OCI-LY1 (cell line): Measurements from ENCODE around the gene CNTN1.

ENCODE experiments used
- H2AFZ ChIP-seq: fragments of 200-600 bp; sonication (generic), shearing (Covaris generic); 2 replicates; pipeline ENCODE4 v1.6.0; 2014; ENCODE audit warnings: antibody characterized with exemption, mild to moderate bottlenecking, low read length
- H3F3A ChIP-seq: fragments of 200-600 bp; sonication (generic), shearing (Covaris generic); 2 replicates; pipeline ENCODE4 v1.6.0; 2014; ENCODE audit warnings: mild to moderate bottlenecking, antibody characterized with exemption, low read length, moderate library complexity; ENCODE audit not compliant: insufficient read depth
- H3K27ac ChIP-seq: fragments of 200-600 bp; sonication (generic); 2 replicates; pipeline ENCODE4 v1.5.1; 2014; ENCODE audit warnings: low read length, mixed run types, mild to moderate bottlenecking, low read depth; ENCODE audit not compliant: poor library complexity, severe bottlenecking
- H3K27me3 ChIP-seq: fragments of 200-600 bp; sonication (generic); 2 replicates; pipeline ENCODE4 v1.6.0; 2014; ENCODE audit warnings: antibody characterized with exemption, mild to moderate bottlenecking, low read length, moderate library complexity; ENCODE audit not compliant: insufficient read depth
- H3K36me3 ChIP-seq: fragments of 200-600 bp; sonication (generic); 2 replicates; pipeline ENCODE4 v1.6.1; 2014; ENCODE audit warnings: mild to moderate bottlenecking, antibody characterized with exemption, low read length, moderate library complexity, mixed read lengths; ENCODE audit not compliant: insufficient read depth
- H3K4me1 ChIP-seq: fragments of 200-600 bp; sonication (generic); 2 replicates; pipeline ENCODE4 v1.5.1; 2014; ENCODE audit warnings: mild to moderate bottlenecking, low read length, moderate library complexity; ENCODE audit not compliant: insufficient read depth, severe bottlenecking
- H3K4me2 ChIP-seq: fragments of 200-600 bp; sonication (generic), shearing (Covaris generic); 2 replicates; pipeline ENCODE4 v1.6.1; 2014; ENCODE audit warnings: low read length
- H3K4me3 ChIP-seq: fragments of 200-600 bp; sonication (generic); 2 replicates; pipeline ENCODE4 v1.5.1; 2014; ENCODE audit warnings: low read length, low read depth, mild to moderate bottlenecking, mixed read lengths; ENCODE audit not compliant: poor library complexity, severe bottlenecking
- H3K79me2 ChIP-seq: fragments of 200-600 bp; shearing (Covaris generic); 2 replicates; pipeline ENCODE4 v1.6.1; 2016; ENCODE audit warnings: mixed run types, low read length, mixed read lengths; ENCODE audit not compliant: insufficient read depth
- H3K9ac ChIP-seq: fragments of 200-600 bp; sonication (generic), shearing (Covaris generic); 2 replicates; pipeline ENCODE4 v1.6.1; 2014; ENCODE audit warnings: mild to moderate bottlenecking, low read length, mixed read lengths
- H3K9me2 ChIP-seq: fragments of 200-600 bp; sonication (generic), shearing (Covaris generic); 2 replicates; pipeline ENCODE4 v1.6.1; 2014; ENCODE audit warnings: low read depth, mild to moderate bottlenecking, low read length, mixed read lengths
- H3K9me3 ChIP-seq: fragments of 200-600 bp; shearing (Covaris generic); 2 replicates; pipeline ENCODE4 v1.6.1; 2014; ENCODE audit warnings: low read length, mixed read lengths
- H4K20me1 ChIP-seq: fragments of 200-600 bp; sonication (generic), shearing (Covaris generic); 2 replicates; pipeline ENCODE4 v1.6.0; 2016; ENCODE audit warnings: mild to moderate bottlenecking, low read length; ENCODE audit not compliant: insufficient read depth
- EZH2 ChIP-seq: fragments of 200-600 bp; sonication (generic), shearing (Covaris generic); IDR thresholded peaks from 2 replicates; pipeline ENCODE4 v1.8.0; 2017; ENCODE audit warnings: borderline replicate concordance, mixed run types, mild to moderate bottlenecking, antibody characterized with exemption, low read length, moderate library complexity, mixed read lengths
- TF ChIP-seq, protein P1 (sequence below): fragments of 200-600 bp; sonication (generic), shearing (Covaris generic); IDR thresholded peaks from 2 replicates; pipeline ENCODE4 v1.5.1; 2017; ENCODE audit warnings: mild to moderate bottlenecking, antibody characterized with exemption, low read length, moderate library complexity, mixed read lengths

The CNTN1 gene

DNA sequence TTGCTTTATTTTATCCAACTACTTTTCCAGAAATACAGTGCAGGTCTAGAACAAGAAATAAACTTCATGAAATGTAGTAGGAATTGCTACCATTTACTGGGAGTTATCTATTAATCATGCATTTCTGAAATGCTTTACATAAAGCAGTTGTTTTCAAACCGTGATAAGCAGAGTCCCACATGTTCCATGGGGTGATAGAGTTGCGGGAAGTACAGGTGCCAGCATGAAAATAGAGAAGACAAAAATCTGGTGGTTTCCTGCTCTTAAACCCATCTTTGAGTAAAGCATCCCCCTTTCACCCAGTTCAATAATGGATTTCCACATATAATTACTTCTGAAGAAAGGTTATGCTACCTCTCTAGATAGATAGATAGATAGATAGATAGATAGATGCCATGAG is 372.2 kb downstream of the CNTN1 start:
- H3K9ac ChIP-seq: no peak overlapping the region
- TF ChIP-seq, protein P1, sequence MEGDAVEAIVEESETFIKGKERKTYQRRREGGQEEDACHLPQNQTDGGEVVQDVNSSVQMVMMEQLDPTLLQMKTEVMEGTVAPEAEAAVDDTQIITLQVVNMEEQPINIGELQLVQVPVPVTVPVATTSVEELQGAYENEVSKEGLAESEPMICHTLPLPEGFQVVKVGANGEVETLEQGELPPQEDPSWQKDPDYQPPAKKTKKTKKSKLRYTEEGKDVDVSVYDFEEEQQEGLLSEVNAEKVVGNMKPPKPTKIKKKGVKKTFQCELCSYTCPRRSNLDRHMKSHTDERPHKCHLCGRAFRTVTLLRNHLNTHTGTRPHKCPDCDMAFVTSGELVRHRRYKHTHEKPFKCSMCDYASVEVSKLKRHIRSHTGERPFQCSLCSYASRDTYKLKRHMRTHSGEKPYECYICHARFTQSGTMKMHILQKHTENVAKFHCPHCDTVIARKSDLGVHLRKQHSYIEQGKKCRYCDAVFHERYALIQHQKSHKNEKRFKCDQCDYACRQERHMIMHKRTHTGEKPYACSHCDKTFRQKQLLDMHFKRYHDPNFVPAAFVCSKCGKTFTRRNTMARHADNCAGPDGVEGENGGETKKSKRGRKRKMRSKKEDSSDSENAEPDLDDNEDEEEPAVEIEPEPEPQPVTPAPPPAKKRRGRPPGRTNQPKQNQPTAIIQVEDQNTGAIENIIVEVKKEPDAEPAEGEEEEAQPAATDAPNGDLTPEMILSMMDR: no peak
- no peak for TF ChIP-seq EZH2
- no peak overlapping the region for H3K4me2 ChIP-seq
- no peaks in the 10 kb centered on the region for H3K4me1 ChIP-seq
- H3K4me3 ChIP-seq: no peak overlapping the region
- no peak overlapping the region for H3K27ac ChIP-seq
- H3K36me3 ChIP-seq: no peaks in the 10 kb centered on the region
- no peak overlapping the region for H2AFZ ChIP-seq
- no peaks in the 10 kb centered on the region for H3K79me2 ChIP-seq
- H4K20me1 ChIP-seq: no peaks in the 10 kb centered on the region
- no peaks in the 10 kb centered on the region for H3K9me3 ChIP-seq
- no peaks in the 10 kb centered on the region for H3F3A ChIP-seq
- H3K9me2 ChIP-seq: no peaks in the 10 kb centered on the region
- H3K27me3 ChIP-seq: no peaks in the 10 kb centered on the region

DNA sequence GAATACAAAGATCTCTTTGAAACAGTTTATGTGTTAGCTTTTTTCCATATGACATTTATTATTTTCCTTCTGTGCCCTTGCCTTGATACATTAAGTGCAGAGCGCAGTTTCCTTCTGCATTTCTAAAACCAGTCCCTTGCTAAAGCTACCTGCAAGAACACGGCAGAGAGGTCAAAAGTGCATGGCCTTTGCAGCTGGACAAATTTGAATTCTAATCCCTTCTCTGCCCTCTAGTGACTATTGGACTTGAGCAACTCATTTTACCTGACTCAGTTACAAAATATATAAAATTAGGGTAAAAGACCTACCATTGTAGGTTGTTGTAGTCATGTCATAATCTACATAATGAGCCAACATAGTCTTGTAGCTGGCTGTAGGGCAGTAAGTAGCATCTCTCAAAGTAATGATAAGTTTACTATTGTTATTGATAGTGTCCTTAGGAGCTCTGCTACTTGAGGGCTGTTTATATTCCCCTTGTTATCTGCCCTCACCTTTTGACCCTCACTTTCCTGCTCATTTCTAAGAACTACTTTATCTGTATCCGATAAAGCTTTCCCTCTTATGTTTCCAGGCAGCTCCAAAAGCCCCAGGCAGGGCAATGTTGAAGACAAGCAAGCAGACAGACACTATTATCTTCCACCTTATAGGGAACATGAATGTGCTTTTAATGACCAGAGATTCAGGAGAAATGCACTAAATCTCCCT is 375.9 kb downstream of the CNTN1 start:
- no peak overlapping the region for H2AFZ ChIP-seq
- H3K9me3 ChIP-seq: no peaks in the 10 kb centered on the region
- no peaks in the 10 kb centered on the region for H3F3A ChIP-seq
- H3K4me3 ChIP-seq: no peak overlapping the region
- H3K4me1 ChIP-seq: no peaks in the 10 kb centered on the region
- no peaks in the 10 kb centered on the region for H3K79me2 ChIP-seq
- H3K27me3 ChIP-seq: no peaks in the 10 kb centered on the region
- no peaks in the 10 kb centered on the region for H3K36me3 ChIP-seq
- no peaks in the 10 kb centered on the region for H4K20me1 ChIP-seq
- no peak overlapping the region for H3K9ac ChIP-seq
- TF ChIP-seq, protein P1: no peak
- TF ChIP-seq EZH2: no peak
- no peak overlapping the region for H3K4me2 ChIP-seq
- H3K27ac ChIP-seq: no peak overlapping the region
- no peaks in the 10 kb centered on the region for H3K9me2 ChIP-seq

DNA sequence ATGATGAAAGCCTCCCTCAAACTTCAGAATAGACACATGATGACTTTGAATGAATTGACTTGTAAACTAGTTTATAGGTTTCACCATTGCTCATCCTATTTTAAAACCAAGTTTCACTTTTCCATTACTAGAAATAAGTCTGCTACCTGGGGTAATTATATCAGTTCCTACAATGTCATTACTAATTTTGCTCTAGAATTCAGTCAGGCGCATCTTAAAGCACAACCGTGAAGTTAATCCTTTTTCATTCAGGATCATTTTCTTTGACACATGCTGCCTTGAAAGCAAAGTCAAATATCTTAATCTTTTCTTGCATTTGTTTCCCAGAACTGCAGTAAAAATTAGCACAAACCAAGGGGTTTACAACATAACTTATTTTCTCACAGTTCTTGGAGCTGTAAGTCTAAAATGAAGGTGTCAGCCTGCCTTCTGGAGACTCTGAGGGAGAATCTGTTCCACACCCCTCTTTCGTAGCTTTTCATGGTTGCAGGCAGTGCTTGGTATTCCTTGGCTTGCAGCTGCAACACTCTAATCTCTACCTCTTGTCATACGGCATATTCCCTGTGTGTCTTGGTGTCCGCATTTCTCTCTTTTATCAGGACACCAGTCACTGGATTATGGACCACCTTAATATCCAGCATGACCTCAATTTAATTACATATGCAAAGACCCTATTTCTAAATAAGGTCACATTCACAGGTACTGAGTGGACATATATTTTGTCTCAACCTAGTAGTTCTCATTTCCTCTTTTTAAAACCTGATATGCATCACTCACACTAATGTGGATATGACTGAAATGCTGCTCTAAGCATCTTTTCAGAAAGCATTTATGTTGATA is 381.6 kb downstream of the CNTN1 start:
- no peak for TF ChIP-seq EZH2
- TF ChIP-seq, protein P1: no peak
- Histone ChIP-seq H3K36me3 (no peaks in the 10 kb centered on the region), H3K4me1 (no peaks in the 10 kb centered on the region), H3K4me3 (no peak overlapping the region), H3K27ac (no peak overlapping the region), H3K9me2 (no peaks in the 10 kb centered on the region), H3K79me2 (no peaks in the 10 kb centered on the region), H3F3A (no peaks in the 10 kb centered on the region), H3K4me2 (no peak overlapping the region), H3K9ac (no peak overlapping the region), H2AFZ (no peak overlapping the region), H4K20me1 (no peaks in the 10 kb centered on the region), H3K9me3 (no peaks in the 10 kb centered on the region), H3K27me3 (no peaks in the 10 kb centered on the region)
